GM12878 (cell line): Measurements from ENCODE around the gene ULBP3. TPM values are rescaled to one million over a fixed set of nuclear protein-coding genes. Genes with fewer than 3 reads are reported as not detected.

Source experiments
- ATAC-seq: fragments of 200-7000 bp; cut with Tn5 transposase; 3 replicates; pipeline ENCODE4 v1.9.1; 2020; ENCODE audit warnings: mild to moderate bottlenecking, moderate library complexity
- BruUV-seq: library from RNA; stranded (reverse); fragments of 400-500 nt; replicated peaks from 2 replicates; lab custom pipeline; 2021; lab: Mats Ljungman, UMichigan
- CTCF ChIA-PET: fragments of 300-600 bp; sonication (Branson Sonifier 250); formaldehyde crosslinking; extraction: SDS; loops from one replicate; lab custom pipeline; 2021; ENCODE audit warnings: inconsistent platforms; lab: Yijun Ruan, JAX
- POLR2A ChIA-PET: fragments of 350-600 bp; formaldehyde crosslinking; extraction: SDS; loops from one replicate; lab custom pipeline; 2021; ENCODE audit warnings: inconsistent platforms; lab: Charles Lee
- RAD21 ChIA-PET: fragments of 300-600 bp; sonication (Branson Sonifier 250); formaldehyde crosslinking; loops from one replicate; lab custom pipeline; 2023; ENCODE audit warnings: antibody characterized with exemption; ENCODE audit not compliant: unreplicated experiment; lab: Charles Lee
- SMC1A ChIA-PET: fragments of 300-600 bp; sonication (Branson Sonifier 250); formaldehyde crosslinking; loops from one replicate; lab custom pipeline; 2023; ENCODE audit not compliant: unreplicated experiment, uncharacterized antibody; lab: Charles Lee
- DNase-seq: peaks from one replicate; pipeline ENCODE4 v3.0.0-alpha.2; 2011; ENCODE audit warnings: low read depth, low spot score
- FAIRE-seq: peaks from 3 replicates; lab custom pipeline; 2011; peaks lifted over from hg19 to GRCh38; lab: Jason Lieb, UNC
- H2AFZ ChIP-seq: 2 replicates; pipeline ENCODE4 v1.6.0; 2011; ENCODE audit warnings: low read depth, low read length, control low read depth; ENCODE audit not compliant: control insufficient read depth
- H3K27ac ChIP-seq: 2 replicates; pipeline ENCODE4 v1.5.1; 2011; ENCODE audit warnings: control low read depth; ENCODE audit not compliant: control insufficient read depth, insufficient read depth
- H3K27me3 ChIP-seq, 2 experiments: replicated peaks in 1 of 2; 2 replicates each; pipeline versions ENCODE4 v1.6.0 to v1.6.1; 2011; ENCODE audit warnings: low read length in 1 of 2; ENCODE audit not compliant: control insufficient read depth in 2 of 2, insufficient read depth in 2 of 2
- H3K36me3 ChIP-seq, 2 experiments: 2 replicates each; pipeline ENCODE4 v1.5.1; 2011; ENCODE audit warnings: low read length in 1 of 2; ENCODE audit not compliant: control insufficient read depth in 2 of 2, insufficient read depth in 2 of 2
- H3K4me1 ChIP-seq: 2 replicates; pipeline ENCODE4 v1.6.1; 2011; ENCODE audit warnings: mild to moderate bottlenecking, low read length, moderate library complexity, mixed read lengths; ENCODE audit not compliant: control insufficient read depth, insufficient read depth
- H3K4me2 ChIP-seq: 2 replicates; pipeline ENCODE4 v1.6.0; 2011; ENCODE audit warnings: control low read depth; ENCODE audit not compliant: control insufficient read depth, insufficient read depth
- H3K4me3 ChIP-seq: fragments of 200-600 bp; sonication (generic); 2 replicates; pipeline ENCODE4 v1.5.1; 2016
- H3K79me2 ChIP-seq: 2 replicates; pipeline ENCODE4 v1.6.0; 2011; ENCODE audit warnings: low read length; ENCODE audit not compliant: control insufficient read depth, insufficient read depth
- H3K9ac ChIP-seq: 2 replicates; pipeline ENCODE4 v1.8.0; 2011; ENCODE audit warnings: low read length, control low read depth, mixed read lengths; ENCODE audit not compliant: control insufficient read depth, insufficient read depth
- H3K9me3 ChIP-seq: replicated peaks from 3 replicates; pipeline ENCODE4 v1.5.1; 2011; ENCODE audit warnings: mild to moderate bottlenecking, low read length; ENCODE audit not compliant: control insufficient read depth, insufficient read depth
- H4K20me1 ChIP-seq: 2 replicates; pipeline ENCODE4 v1.6.0; 2011; ENCODE audit not compliant: control insufficient read depth, insufficient read depth
- MYB ChIP-seq: fragments of 150-350 bp; IDR thresholded peaks from 2 replicates; pipeline ENCODE4 v1.6.1; 2014; ENCODE audit warnings: mild to moderate bottlenecking, low read depth, low read length, borderline replicate concordance
- SPI1 ChIP-seq: IDR thresholded peaks from 2 replicates; pipeline ENCODE4 v1.6.1; 2011; ENCODE audit warnings: low read depth, mild to moderate bottlenecking, low read length, moderate library complexity, borderline replicate concordance; ENCODE audit not compliant: insufficient read depth
- WGBS: methylation state at CpG from one replicate; pipeline ENCODE4 v1.1.6; 2016; ENCODE audit warnings: low lambda C conversion rate; ENCODE audit not compliant: insufficient replicate concordance, insufficient coverage; ENCODE audit errors: missing lambda C conversion rate; 5-methylcytosine and 5-hydroxymethylcytosine counted together
- in situ Hi-C: fragments of 300-500 bp; cut with MboI; formaldehyde crosslinking; loops from 9 replicates; pipeline ENCODE4 v1.14.3; 2018; ENCODE audit warnings: mixed read lengths
- intact Hi-C: fragments of 100-400 bp; cut with micrococcal nuclease; formaldehyde crosslinking; loops from one replicate; pipeline ENCODE4 v1.14.2; 2022; ENCODE audit not compliant: unreplicated experiment
- polyA plus RNA-seq, 11 experiments: library from polyadenylated mRNA; depleted of rRNA in 4 of 11; unstranded in 6 of 11; stranded (reverse) in 5 of 11; fragments of >200 nt; fragmentation: Nextera tagmentation in 4 of 11; fragmentation: Illumina TruSeq in 1 of 11; extraction: Ambion mirVana in 4 of 11; extraction: Trizol in 1 of 11; gene quantifications; 1 replicate in 1 of 11; 2 replicates in 10 of 11; pipeline versions ENCODE4 v1.2.1 to v1.2.3, GENCODE V29; 2011 to 2016; ENCODE audit warnings: inconsistent platforms in 2 of 11, missing spikeins in 2 of 11, low read depth in 1 of 11
- total RNA-seq, 4 experiments: library from RNA; depleted of rRNA in 3 of 4; stranded (reverse); fragments of >200 nt in 3 of 4; fragmentation: Illumina TruSeq in 1 of 4; extraction: Trizol in 1 of 4; gene quantifications; 2 replicates each; pipeline versions ENCODE4 v1.2.1 to v1.2.3, GENCODE V29; 2013 to 2021
- TF ChIP-seq, protein P1 (sequence below): fragments of 450-650 bp; IDR thresholded peaks from 2 replicates; pipeline ENCODE4 v1.6.1; 2017; ENCODE audit warnings: antibody characterized with exemption, mild to moderate bottlenecking, moderate library complexity
- TF ChIP-seq, protein P2 (sequence below): fragments of 450-650 bp; IDR thresholded peaks from 2 replicates; pipeline ENCODE4 v1.6.1; 2016; ENCODE audit warnings: mild to moderate bottlenecking
- TF ChIP-seq, protein P3 (sequence below): fragments of 450-650 bp; IDR thresholded peaks from 2 replicates; pipeline ENCODE4 v1.6.1; 2016; ENCODE audit warnings: mild to moderate bottlenecking, moderate library complexity, borderline replicate concordance

The ULBP3 gene
- total and polyA plus RNA-seq, 10 of the 15 experiments (the other 5 are each of a cell fraction or from before 2014, with no cell fraction given), result 0.08 to 0.16 TPM; not detected in 8

DNA sequence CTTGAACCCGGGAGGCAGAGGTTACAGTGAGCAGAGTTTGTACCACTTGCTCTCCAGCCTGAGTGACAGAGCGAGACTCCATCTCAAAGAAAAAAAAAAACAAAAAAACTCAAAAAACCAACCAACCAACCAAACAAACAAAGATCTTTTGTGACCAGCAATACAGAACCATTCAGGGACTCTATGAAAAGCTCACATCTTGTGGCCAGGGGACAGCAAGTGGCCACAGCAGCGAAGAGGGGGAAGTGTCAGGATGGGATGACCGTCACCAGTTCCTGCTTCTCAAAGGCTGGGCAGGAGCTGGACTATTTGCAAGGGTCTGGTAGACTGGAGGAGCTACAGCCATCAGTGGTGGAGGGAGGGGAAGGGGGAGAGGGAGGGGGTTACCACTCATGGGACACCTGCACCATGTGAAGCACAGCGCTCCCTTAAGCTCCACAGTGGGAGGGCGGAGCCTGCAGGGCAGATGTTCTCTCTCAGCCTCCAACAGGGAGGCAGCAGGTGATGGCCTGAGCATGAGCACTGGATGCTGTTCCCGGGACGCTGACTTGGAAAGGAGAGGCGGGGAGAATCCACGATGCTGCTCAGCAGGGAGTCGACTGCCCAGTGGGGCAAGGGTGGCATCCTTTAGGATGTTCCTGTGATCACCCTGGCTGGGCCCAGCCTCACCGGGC, 19.7 kb upstream of the ULBP3 start:
- SMC1A ChIA-PET, result interaction anchor here (0.7 to 1.0 kb wide), 2 partner anchors 92 to 307 kb away, joined by 3 to 4 read pairs; no protein-coding TSS in a partner anchor
- H3K9ac ChIP-seq, result no peak overlapping the region
- TF ChIP-seq, protein P1, sequence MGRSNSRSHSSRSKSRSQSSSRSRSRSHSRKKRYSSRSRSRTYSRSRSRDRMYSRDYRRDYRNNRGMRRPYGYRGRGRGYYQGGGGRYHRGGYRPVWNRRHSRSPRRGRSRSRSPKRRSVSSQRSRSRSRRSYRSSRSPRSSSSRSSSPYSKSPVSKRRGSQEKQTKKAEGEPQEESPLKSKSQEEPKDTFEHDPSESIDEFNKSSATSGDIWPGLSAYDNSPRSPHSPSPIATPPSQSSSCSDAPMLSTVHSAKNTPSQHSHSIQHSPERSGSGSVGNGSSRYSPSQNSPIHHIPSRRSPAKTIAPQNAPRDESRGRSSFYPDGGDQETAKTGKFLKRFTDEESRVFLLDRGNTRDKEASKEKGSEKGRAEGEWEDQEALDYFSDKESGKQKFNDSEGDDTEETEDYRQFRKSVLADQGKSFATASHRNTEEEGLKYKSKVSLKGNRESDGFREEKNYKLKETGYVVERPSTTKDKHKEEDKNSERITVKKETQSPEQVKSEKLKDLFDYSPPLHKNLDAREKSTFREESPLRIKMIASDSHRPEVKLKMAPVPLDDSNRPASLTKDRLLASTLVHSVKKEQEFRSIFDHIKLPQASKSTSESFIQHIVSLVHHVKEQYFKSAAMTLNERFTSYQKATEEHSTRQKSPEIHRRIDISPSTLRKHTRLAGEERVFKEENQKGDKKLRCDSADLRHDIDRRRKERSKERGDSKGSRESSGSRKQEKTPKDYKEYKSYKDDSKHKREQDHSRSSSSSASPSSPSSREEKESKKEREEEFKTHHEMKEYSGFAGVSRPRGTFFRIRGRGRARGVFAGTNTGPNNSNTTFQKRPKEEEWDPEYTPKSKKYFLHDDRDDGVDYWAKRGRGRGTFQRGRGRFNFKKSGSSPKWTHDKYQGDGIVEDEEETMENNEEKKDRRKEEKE, result no peak
- TF ChIP-seq, protein P2, sequence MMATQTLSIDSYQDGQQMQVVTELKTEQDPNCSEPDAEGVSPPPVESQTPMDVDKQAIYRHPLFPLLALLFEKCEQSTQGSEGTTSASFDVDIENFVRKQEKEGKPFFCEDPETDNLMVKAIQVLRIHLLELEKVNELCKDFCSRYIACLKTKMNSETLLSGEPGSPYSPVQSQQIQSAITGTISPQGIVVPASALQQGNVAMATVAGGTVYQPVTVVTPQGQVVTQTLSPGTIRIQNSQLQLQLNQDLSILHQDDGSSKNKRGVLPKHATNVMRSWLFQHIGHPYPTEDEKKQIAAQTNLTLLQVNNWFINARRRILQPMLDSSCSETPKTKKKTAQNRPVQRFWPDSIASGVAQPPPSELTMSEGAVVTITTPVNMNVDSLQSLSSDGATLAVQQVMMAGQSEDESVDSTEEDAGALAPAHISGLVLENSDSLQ, result no peak
- TF ChIP-seq MYB (no peak), SPI1 (no peak)
- TF ChIP-seq, protein P3, sequence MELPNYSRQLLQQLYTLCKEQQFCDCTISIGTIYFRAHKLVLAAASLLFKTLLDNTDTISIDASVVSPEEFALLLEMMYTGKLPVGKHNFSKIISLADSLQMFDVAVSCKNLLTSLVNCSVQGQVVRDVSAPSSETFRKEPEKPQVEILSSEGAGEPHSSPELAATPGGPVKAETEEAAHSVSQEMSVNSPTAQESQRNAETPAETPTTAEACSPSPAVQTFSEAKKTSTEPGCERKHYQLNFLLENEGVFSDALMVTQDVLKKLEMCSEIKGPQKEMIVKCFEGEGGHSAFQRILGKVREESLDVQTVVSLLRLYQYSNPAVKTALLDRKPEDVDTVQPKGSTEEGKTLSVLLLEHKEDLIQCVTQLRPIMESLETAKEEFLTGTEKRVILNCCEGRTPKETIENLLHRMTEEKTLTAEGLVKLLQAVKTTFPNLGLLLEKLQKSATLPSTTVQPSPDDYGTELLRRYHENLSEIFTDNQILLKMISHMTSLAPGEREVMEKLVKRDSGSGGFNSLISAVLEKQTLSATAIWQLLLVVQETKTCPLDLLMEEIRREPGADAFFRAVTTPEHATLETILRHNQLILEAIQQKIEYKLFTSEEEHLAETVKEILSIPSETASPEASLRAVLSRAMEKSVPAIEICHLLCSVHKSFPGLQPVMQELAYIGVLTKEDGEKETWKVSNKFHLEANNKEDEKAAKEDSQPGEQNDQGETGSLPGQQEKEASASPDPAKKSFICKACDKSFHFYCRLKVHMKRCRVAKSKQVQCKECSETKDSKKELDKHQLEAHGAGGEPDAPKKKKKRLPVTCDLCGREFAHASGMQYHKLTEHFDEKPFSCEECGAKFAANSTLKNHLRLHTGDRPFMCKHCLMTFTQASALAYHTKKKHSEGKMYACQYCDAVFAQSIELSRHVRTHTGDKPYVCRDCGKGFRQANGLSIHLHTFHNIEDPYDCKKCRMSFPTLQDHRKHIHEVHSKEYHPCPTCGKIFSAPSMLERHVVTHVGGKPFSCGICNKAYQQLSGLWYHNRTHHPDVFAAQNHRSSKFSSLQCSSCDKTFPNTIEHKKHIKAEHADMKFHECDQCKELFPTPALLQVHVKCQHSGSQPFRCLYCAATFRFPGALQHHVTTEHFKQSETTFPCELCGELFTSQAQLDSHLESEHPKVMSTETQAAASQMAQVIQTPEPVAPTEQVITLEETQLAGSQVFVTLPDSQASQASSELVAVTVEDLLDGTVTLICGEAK, result no peak

More for the DNA sequence above, 19.7 kb upstream of the ULBP3 start:
- FAIRE-seq (no peak), DNase-seq (no peak), ATAC-seq (no peak)
- WGBS, result 36% methylated on average over 12 of the region's 12 CpGs
- H4K20me1 ChIP-seq, result no peaks in the 10 kb centered on the region
- no peak overlapping the region for H3K4me3 ChIP-seq
- no peaks in the 10 kb centered on the region for H3K4me1 ChIP-seq
- ChIA-PET POLR2A (no interaction called here), CTCF (interaction anchor here (0.6 kb wide), 1 partner anchor 154 kb away, joined by 3 read pairs; no protein-coding TSS in a partner anchor), RAD21 (interaction anchor here (1.5 kb wide), 1 partner anchor 726 kb away, joined by 4 read pairs; no protein-coding TSS in a partner anchor)
- H3K27me3 ChIP-seq, result peaks cover 0 to 2% of the 10 kb centered on the region in 2 experiments; a peak in 2 of 4 replicates
- no peak overlapping the region for H3K4me2 ChIP-seq
- no TSS peak for BruUV-seq
- no peaks in the 10 kb centered on the region for H3K36me3 ChIP-seq
- H3K27ac ChIP-seq, result no peak overlapping the region
- intact Hi-C loops, result no loop called here
- H3K9me3 ChIP-seq, result no peaks in the 10 kb centered on the region
- H2AFZ ChIP-seq, result no peak overlapping the region
- in situ Hi-C loops, result loop anchor here (10.0 kb wide), 1 partner anchor 246 kb away; no protein-coding TSS in a partner anchor
- no peaks in the 10 kb centered on the region for H3K79me2 ChIP-seq
